GM12872 (cell line): ENCODE results near the gene ASB2.

Experiments
- CTCF ChIP-seq: IDR thresholded peaks from 3 replicates; pipeline ENCODE4 v1.5.1; 2011; ENCODE audit warnings: low read depth, mild to moderate bottlenecking, low read length, moderate library complexity; ENCODE audit not compliant: insufficient read depth

Gene ASB2

GRCh38 chr14:93986955-93987354 lies 10.6 kb upstream of the ASB2 start:
- no peak for TF ChIP-seq CTCF

GRCh38 chr14:93984987-93985410 lies 8.6 kb upstream of the ASB2 start:
- TF ChIP-seq CTCF: peak; percentile 63

GRCh38 chr14:93984070-93984469 lies 7.7 kb upstream of the ASB2 start:
- no peak for TF ChIP-seq CTCF

GRCh38 chr14:93982230-93983007 lies 6.0 kb upstream of the ASB2 start:
- TF ChIP-seq CTCF: no peak

GRCh38 chr14:93981316-93982229 lies 5.2 kb upstream of the ASB2 start:
- TF ChIP-seq CTCF: no peak

- no peak for TF ChIP-seq CTCF
Observed at GRCh38 chr14:93980456-93981201, 4.3 kb upstream of the ASB2 start.

- no peak for TF ChIP-seq CTCF
Observed at GRCh38 chr14:93978735-93979134, 2.4 kb upstream of the ASB2 start.
